ENCODE results near the gene SSBP3. TPM values are rescaled to one million over a fixed set of nuclear protein-coding genes. Genes with fewer than 3 reads are reported as not detected.
"Not testable (repeated sequence)": the region's sequence is repeated elsewhere in the genome, so short reads cannot be mapped to it uniquely, and the experiment has no call there.

SSBP3 gene
- total RNA-seq, 1 donor from 2014 or later, result 57.0 TPM

- ATAC-seq (no peak), DNase-seq (no peak)
- intact Hi-C loops (cut with micrococcal nuclease), result no loop called here
Observed at GRCh38 chr1:54398963-54399528, 7.1 kb downstream of the SSBP3 start.

DNA sequence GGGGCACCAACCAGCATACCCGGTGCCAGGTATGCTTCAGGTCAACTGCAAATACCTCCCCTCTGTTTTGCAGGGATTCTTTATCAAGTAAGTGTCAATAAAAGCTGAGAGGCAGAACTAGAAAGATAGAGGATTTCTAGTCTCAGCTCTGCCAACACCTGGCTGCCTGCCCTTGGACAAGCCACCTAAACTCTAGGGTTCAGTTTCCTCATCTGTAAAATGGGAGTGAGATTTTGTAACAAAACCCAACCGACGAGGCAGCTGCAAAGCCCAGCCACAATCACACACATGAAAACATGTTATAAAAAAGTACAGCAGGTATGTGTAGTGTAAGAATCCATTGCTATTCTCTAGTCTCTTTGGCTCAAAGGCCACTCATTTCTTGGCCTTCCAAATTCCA lies 8.2 kb downstream of the SSBP3 start:
- DNase-seq, result no peak
- no peak for ATAC-seq
- intact Hi-C loops (cut with micrococcal nuclease), result no loop called here

DNA sequence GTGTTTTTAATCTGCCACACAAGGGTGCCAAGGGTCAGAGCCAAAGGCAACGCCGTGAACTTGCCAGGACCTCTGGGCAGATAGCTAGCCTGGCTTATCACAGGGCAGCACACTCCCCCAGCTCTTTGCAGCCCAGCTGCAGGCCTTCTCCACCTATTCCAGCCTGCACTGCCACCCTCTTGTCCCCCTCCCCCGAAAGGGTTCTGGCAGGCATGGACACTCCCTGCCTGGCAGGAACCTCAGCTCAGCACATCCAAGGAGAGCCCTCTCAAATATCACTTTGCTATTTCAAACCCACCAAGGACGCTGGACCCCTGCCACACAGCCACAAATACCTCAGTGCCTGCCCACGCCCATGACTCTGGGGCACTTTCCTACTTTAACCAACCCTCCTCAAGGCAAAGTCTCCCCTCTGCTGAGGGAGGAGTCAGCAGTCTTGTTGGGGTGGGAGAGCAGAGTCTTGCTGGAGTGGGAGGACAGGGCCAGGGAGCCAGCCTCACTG lies 9.1 kb downstream of the SSBP3 start:
- DNase-seq (peak; percentile 88), ATAC-seq (peak; percentile 96)
- intact Hi-C loops (cut with micrococcal nuclease), result no loop called here

- DNase-seq (no peak), ATAC-seq (peak; percentile 64)
- intact Hi-C loops (cut with micrococcal nuclease), result no loop called here
Observed at GRCh38 chr1:54396261-54396933, 9.8 kb downstream of the SSBP3 start.

- DNase-seq, result no peak
Observed at GRCh38 chr1:54395281-54395934, 10.8 kb downstream of the SSBP3 start.

DNA sequence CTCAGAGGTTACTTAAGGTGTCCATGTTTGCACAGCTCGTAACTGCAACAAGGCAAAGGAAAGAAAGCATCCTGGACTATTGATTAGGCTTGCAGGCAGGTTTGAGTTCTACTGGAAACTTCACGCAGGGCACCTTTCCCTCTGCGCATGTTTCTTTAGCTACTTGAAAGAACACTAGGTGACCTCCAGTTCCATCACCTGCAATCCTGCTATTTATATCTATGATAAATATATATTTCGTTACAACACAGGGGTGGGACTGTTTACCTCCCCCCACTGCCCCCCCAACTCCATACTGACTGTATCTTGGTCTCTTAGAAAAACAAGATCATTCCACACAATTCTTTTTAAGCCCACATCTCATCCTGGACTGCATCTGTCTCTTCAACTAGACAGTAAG lies 12.1 kb downstream of the SSBP3 start:
- DNase-seq (no peak), ATAC-seq (no peak)
- intact Hi-C loops (cut with micrococcal nuclease), result no loop called here

More at GRCh38 chr1:54395281-54395934, 10.8 kb downstream of the SSBP3 start:
- no peak for ATAC-seq
- intact Hi-C loops (cut with micrococcal nuclease), result no loop called here

DNA sequence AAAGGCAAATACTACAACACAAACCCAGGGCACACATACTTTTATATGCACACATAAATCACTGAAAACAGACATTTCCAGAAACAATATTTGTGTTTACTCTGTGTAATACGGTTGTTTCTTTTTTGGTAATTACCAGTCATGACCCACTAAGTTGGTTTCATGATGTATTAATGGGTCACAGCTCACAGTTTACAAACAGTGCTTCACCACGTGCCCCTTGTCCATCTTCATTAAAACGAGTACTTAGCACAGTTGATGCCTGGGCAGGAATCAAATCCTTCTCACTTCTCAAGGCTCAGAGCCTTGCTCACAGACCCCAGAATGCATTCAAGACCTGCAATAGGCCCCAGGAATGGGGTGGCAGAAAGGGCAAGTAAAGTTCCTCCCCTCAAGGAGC lies 13.8 kb downstream of the SSBP3 start:
- ATAC-seq (no peak), DNase-seq (no peak)
- intact Hi-C loops (cut with micrococcal nuclease), result no loop called here

DNA sequence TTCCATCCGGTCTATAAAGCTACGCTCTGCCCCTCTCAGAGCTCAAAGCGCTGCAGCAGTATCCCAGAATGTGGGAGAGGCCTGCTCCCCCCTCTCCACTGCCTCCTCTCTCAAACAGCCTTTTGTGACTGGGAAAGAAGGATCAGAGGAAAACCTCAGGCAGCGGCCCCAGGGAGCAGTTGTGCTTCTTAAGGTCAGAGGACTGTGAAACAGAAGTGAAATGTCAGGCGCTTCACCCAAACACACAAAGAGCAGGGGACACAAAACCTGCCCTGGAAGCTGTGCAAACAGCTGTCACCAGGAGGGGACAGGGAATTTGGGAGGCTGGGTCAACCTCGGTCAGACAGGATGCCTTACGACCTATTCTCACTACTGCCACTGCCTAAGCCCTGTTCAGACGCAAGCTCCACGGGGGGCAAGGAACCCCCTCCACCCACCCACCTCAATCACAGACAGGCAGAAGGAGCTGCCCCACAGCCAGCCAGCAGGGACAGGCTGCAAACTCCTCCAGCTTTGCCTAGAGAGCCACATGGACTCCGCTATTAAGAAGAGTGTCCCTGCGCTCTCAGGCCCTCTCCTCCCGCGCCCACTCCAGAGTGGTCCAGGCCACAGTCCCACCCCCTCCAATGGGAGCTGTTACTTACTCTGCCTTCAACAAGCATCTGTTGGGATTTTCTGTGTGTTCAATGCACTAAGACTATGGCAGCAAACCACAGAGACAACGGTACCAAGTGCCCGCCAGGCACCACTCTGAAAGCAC lies 14.6 kb downstream of the SSBP3 start:
- DNase-seq (no peak), ATAC-seq (no peak)
- intact Hi-C loops (cut with micrococcal nuclease), result no loop called here

DNA sequence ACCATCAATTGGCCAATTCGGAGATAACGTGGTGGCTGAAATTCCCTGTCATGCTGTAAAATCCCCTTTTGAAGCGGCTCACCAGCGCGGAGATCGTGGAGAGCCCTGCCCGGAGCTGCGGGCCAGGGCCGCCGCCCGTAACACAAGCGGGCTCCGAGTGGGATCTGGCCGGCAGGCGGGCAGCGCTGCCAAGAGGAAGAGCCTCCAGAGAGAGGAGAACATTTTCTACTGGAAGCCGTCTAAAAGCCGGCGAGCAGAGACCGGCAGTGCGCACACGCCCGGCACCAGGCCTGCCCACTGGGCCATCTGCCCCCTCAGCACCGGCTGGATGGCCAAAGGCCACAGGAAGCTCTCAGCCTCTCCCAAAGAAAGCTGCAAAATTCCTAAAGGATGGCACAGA lies 15.5 kb downstream of the SSBP3 start:
- peak; percentile 50 for ATAC-seq
- peak; percentile 42 for DNase-seq
- intact Hi-C loops (cut with micrococcal nuclease), result no loop called here

GRCh38 chr1:54389608-54390007 lies 16.6 kb downstream of the SSBP3 start:
- not testable (repeated sequence) for DNase-seq

GRCh38 chr1:54387419-54387818 lies 18.8 kb downstream of the SSBP3 start:
- intact Hi-C loops (cut with micrococcal nuclease), result no loop called here
- DNase-seq, result no peak
- ATAC-seq, result no peak

More at GRCh38 chr1:54389608-54390007, 16.6 kb downstream of the SSBP3 start:
- ATAC-seq; intact Hi-C loops (cut with micrococcal nuclease): not testable (repeated sequence)

DNA sequence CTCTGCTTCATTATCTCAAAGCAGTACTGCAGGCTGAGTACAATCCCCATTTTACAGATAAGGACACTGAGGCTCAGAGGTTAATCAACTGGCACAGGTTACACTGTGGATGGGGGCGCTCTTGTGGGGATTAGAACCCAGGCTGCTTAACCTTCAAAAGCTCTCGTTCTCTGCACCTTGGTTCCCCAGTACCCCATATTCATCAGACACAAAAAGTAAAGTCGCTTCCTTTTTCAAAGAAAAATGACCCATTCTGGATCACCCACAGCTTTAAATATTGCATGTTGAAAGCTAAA lies 20.5 kb downstream of the SSBP3 start:
- intact Hi-C loops (cut with micrococcal nuclease), result no loop called here
- no peak for DNase-seq
- no peak for ATAC-seq

DNA sequence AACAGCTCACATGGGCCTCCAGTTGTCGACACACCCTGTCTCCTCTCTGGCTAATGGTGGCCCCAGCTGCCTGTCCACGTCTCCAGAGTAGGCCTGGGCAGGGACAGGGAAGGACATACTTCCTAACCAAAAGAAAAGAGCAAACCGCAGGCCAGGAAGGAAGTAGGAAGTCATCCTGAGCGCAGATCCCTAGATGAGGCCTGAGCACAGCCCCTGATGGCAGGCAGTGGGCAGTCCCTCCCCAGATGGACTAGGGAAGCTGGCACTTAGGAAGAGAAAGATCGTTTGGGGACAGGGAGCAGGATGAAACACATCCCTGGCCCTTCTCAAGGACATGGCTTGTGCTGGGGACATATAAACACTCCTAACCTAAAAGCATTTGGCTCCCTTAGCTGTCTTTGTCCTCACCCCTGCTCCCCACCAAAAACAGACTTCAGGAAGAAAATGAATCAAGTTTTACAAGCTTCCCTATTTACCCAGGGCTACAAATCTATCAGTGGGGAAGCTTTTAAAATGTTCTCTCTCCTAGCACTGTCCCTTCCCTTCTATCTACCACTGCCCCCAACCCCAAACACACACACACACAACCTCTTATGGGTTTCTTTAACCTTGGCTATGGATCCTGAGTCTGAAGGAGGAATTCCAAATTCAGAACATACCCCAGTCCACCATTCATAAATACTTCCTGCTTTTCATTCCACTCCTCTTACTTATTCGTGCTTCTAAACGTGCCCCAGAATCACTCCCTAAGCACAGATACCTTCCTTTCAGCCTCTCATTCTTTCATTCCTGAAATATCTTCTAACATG lies 21.1 kb downstream of the SSBP3 start:
- DNase-seq, result no peak
- intact Hi-C loops (cut with micrococcal nuclease), result no loop called here
- ATAC-seq, result peak; percentile 75

GRCh38 chr1:54384471-54384870 lies 21.7 kb downstream of the SSBP3 start:
- ATAC-seq (no peak), DNase-seq (no peak)
- intact Hi-C loops (cut with micrococcal nuclease), result no loop called here

DNA sequence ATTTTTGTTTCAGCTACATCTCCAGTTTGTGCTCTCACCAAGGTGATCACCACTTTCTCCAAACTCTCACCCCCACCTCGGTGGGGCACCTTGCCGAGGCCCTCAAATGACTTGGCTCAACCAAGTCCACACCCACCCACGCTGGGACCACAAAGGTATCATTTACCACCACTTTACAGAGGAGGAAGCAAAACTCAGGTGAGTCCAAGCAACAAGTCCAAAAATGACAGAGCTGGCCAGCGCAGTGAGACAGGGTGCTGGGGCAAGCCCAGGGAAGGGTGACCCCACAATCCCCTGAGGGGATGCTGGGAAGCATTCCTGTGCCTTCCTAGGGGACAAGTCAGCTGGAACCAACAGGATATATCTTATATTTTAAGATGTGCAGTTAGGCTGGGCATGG lies 24.7 kb downstream of the SSBP3 start:
- DNase-seq (no peak), ATAC-seq (no peak)
- intact Hi-C loops (cut with micrococcal nuclease), result no loop called here

GRCh38 chr1:54380290-54380882 lies 25.8 kb downstream of the SSBP3 start:
- intact Hi-C loops (cut with micrococcal nuclease), result no loop called here
- peak; percentile 22 for ATAC-seq

GRCh38 chr1:54379555-54380289 lies 26.5 kb downstream of the SSBP3 start:
- peak; percentile 68 for ATAC-seq
- DNase-seq, result peak; percentile 74
- intact Hi-C loops (cut with micrococcal nuclease), result no loop called here

More at GRCh38 chr1:54380290-54380882, 25.8 kb downstream of the SSBP3 start:
- no peak for DNase-seq

Measured in left ventricle myocardium superior (tissue), 1 donor.